Stimulated activated CD4-positive, alpha-beta T cell treated with anti-CD3 and anti-CD28 coated beads, Interleukin-1b, Interleukin-23, amount 100 ng/mL, for 1 hour (primary cell): ENCODE data around the gene PKD2L2.
"Not testable (repeated sequence)": the region's sequence is repeated elsewhere in the genome, so short reads cannot be mapped to it uniquely, and the experiment has no call there.

Experiments used
- DNase-seq, 2 donors: peaks; one replicate each; pipeline ENCODE4 v3.0.0-alpha.2; 2020; ENCODE audit warnings: low read depth in 2 of 2

PKD2L2 gene

DNA sequence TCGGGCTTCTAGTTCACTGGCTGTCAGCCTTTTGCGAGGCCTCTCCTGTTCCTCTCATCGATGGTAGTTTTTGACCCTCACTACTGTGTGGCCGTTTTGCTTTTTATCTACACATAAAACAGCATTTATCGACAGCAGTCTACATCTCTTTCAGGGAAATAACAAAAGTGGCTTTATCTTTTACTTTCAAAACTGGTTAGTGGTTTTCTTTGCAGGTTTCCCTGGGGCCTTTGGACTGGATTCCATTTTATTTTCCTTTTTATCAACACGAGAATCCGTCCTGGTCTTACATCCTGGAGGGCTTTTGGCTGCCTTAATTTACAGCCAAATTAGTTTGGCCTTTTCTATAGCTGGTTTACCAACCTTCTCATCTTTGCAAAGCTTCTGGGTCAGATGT, 793 bp upstream of the PKD2L2 start:
- DNase-seq = no peak

DNA sequence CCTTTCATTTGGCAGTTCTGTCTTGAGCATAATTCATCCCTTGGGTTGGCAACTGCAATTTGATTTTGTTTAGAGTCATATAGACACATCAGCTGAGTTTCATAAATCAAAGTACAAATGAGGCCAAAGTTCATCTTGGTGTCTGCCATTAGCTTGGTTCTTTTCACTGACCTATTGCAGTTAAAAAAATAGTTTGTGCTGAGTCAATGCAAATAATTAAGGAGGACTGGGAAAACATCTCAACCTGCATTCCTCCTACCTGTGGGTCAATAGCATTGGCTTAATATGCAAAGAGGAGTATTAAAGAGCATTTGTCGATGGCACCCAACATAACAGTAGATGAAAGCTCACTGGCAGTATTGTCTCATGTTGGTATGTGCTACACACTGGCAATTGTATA, 1.6 kb downstream of the PKD2L2 start:
- no peak for DNase-seq

DNA sequence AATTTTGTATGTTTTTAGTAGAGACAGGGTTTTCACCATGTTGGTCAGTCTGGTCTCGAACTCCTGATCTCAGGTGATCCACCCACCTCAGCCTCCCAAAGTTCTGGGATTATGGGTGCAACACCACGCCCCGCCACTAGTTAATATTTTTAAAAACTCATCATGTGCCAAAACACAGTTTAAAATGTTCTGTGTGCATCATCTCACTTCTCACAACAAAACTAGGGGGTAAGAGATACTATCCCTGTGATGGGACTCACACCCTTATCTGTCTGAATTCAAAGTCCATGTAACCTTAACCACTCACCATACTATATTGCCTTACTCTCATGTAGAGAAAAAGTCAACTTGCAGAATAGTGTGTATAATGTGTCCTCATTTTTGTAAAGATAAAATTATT, 2.6 kb downstream of the PKD2L2 start:
- DNase-seq = no peak

DNA sequence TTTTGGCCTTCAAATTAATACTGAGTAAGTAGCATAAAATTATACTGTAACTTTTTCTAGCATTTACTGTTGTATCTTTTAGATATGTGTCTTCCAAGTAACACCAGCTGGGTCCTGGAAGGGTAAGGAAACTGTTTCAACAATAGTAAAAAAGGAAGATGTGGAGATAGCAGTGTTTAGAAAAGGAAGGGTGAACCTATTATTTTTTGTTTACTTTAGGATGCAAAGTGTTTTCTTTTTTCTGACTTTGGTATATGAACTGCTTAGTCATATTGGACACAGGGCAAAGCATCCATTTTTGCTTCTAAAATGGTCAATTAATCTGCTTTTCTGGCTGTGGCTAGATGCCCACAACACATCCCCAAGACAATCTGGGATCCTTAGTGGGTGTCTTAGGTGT, 5.3 kb downstream of the PKD2L2 start:
- DNase-seq = no peak

- DNase-seq = no peak
Observed at GRCh38 chr5:137896560-137896959, 7.3 kb downstream of the PKD2L2 start.

DNA sequence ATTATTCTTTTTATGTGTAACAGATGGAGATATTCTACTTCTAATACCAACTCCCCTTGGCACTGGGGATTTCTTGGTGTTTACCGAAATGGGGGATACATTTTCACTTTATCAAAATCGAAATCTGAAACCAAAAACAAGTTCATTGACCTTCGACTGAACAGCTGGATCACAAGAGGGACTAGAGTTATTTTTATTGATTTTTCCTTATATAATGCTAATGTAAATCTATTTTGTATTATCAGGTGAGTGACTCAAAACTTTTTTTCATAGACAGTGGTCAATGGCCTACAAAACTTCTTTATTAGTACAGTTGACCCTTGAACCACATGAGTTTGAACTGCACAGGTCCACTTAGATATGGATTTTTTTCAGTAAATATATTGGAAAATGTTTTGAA, 10.2 kb downstream of the PKD2L2 start:
- no peak for DNase-seq

- no peak for DNase-seq
Observed at GRCh38 chr5:137901011-137901817, 12.0 kb downstream of the PKD2L2 start.

- no peak for DNase-seq
Observed at GRCh38 chr5:137902408-137903133, 13.3 kb downstream of the PKD2L2 start.

DNA sequence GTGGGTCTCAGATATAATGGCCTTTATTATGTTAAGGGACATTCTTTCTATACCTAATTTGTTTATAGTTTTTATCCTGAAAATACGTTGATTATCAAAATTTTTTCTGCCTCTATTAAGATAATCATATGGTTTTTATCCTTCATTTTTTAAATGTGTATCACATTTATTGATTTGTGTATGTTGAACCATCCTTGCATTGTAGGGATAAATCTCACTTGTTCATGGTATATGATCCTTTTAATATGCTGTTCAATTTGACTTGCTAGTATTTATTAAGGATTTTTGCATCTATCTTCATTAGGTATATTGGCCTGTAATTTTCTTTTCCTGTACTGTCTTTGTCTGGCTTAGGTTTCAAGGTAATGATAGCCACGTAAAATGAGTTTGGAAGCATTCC, 25.5 kb downstream of the PKD2L2 start:
- DNase-seq = no peak

DNA sequence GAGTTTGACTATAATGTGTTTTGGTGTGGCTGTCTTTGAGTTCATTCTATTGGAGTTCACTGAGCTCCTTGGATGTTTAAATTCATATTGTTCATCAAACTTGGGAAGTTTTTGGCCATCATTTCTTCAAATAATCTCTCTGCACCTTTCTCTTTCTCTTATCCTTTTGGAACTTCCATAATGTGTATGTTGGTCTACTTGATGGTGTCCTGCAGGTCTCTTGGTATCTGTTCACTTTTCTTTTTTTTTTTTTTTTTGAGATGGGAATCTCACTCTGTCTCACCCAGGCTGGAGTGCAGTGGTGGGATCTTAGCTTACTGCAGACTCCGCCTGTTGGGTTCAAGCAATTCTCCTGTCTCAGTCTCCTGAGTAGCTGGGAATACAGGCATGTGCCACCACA, 27.7 kb downstream of the PKD2L2 start:
- no peak for DNase-seq

GRCh38 chr5:137921931-137922330, 32.7 kb downstream of the PKD2L2 start:
- DNase-seq = no peak

GRCh38 chr5:137923856-137924255, 34.6 kb downstream of the PKD2L2 start:
- DNase-seq = no peak

DNA sequence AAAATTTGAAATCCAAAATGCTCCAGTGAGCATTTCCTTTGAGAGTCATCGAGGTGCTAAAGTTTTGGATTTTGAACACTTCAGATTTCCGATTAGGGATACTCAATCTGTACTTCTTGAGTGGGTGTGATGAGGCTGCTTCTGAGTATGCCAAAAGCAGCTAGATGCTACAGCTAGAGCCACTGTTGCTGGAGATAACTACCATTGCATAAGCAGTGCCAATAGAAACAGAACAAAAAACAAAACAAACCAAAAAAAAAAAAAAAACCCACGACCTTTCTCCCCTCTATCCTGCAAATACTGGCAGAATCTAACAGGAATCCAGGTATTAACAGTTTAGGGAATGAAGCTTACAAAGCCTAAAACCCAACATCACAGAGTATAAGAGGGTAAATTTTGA, 43.5 kb downstream of the PKD2L2 start:
- DNase-seq = no peak

DNA sequence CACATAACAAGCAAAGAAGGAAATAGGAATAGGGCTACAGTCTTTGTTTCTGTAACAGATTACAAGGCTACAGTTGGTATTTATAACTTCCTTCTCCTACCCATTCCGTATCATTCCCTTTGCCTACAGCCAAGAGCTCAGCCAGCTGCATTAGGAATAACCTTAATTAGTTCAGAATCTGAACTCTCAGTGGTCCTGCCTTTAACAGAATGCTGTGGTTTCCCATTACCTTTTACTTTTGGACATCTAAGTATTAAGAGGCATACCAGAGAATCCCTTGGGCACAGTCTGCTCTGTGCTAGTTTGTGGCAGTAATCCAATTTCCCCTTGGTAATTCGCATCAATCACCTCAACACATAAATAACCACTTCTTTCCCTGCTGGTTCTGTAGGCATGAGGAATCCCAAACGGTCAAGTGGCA, 44.2 kb downstream of the PKD2L2 start:
- no peak for DNase-seq

GRCh38 chr5:137935190-137935589, 45.9 kb downstream of the PKD2L2 start:
- DNase-seq = no peak

DNA sequence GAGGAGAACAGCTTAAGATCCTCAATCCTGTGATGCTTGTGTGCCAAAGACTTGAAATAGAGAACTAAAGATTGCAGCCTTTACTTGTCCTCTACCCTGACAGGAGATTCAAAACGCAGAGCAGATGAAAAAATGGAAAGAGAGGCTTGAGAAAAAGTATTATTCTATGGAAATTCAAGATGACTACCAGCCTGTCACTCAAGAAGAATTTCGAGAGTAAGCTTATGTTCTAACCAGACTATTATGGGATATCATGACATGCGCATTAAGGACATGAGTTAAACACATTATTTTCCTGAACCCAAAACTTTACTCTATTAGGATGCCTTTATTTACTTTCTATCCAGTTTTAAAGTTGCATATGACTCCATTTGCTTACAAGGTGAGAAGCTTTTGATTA, 46.4 kb downstream of the PKD2L2 start:
- no peak for DNase-seq

GRCh38 chr5:137937994-137938750, 48.9 kb downstream of the PKD2L2 start:
- no peak for DNase-seq

DNA sequence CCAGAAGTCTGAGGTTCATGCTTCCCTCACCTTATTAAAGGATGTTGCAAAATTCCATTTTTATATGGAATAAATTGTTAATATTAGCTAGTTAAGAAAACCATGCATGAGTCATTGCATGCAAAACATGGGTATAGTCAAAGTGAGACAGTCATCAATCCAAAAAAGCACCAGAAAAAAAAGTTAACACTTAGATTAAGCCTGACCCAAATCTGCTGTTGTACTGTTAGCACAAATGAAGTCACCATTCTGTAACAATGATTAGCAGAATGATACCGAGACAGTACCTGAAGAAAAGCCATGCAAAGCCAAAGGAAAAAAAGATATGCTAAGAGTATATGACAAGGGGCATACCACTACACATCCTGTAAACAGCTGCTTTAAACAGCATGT, 49.5 kb downstream of the PKD2L2 start:
- no peak for DNase-seq

DNA sequence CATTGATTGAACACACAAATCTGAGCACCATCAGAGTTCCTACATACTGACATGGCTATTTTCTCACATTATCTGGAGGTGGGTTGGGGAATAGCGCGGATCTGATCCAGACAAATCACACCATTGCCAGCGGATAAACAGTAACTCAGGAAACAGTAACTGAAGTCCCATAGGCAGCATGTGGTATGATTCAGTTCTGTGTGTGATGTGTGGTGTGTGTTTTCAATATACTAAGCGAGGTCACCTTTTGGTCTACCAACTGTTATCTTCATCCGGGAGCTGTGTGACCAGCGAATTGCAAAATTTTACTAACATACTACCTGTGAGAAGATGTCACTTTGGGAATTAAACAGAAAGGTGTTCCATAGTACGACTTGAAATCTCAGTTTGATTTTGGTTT, 50.1 kb downstream of the PKD2L2 start:
- no peak for DNase-seq

DNA sequence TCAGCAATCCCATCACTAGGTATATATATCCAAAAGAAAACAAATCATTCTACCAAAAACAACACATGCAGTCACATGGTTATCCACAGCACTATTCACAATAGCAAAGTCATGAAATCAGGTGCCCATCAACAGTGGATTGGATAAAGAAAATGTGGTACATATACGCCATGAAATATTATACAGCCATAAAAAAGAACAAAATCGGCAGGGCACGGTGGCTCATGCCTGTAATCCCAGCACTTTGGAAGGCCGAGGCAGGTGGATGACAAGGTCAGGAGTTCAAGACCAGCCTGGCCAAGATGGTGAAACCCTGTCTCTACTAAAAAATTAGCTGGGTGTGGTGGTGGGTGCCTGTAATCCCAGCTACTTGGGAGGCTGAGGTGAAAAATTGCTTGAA, 55.0 kb downstream of the PKD2L2 start:
- DNase-seq = not testable (repeated sequence)

DNA sequence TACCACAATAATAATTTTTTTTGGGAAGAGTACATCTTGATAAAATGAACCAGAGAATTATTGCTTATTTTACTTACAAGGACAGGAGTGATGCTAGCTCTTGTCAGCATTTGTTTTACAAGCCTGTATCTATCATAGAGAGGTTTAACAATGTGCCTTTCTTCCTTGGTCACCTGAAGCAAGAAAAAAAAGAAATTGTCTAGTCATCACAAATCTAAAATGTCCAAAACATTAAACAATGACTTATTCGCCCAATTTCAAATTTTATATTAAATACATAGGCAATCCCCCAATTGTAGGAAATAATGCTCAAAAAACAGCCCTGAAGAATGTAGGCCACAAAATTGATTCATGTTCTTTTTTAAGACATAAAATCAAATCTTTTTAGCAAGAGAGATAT, 56.6 kb downstream of the PKD2L2 start:
- no peak for DNase-seq

DNA sequence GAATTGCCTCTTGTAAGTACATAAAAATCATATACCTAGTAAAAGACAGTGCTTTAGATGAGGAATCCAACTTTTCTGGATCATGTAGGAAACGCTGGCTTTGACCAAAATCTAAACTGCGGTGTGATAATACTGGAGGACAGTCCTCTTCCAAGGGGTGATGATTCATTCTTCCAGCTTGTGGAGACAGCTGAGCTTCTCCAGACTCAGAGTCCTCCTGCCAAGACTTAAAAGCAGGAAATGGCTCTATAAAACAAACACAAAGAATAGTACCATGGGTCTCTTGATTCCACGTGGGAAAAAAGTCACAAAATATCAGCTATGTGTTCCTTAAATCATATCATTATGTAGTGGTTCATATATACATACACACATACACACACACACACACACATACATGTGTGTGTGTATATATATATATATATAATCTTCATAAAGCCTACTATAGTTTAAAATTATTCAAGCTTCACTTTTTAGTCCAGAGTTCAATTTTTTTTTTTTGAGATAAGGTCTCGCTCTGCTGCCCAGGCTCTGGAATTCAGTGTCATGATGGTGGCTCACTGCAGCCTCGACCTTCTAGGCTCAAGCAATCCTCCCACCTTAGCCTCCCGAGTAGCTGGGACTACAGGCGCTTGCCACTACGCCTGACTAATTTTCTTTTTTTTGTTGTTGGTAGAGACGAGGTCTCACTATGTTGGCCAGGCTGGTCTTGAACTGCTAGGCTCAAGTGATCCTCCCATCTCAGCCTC, 65.0 kb downstream of the PKD2L2 start:
- no peak for DNase-seq
